ENCODE results near the gene NME3.

The NME3 gene

GRCh38 chr16:1768061-1768766 is 3.1 kb downstream of the NME3 start:
- no peak for DNase-seq

- no peak for DNase-seq
These were observed 4.0 kb downstream of the NME3 start for GRCh38 chr16:1767116-1767994.

GRCh38 chr16:1766701-1767100 is 4.6 kb downstream of the NME3 start:
- no peak for DNase-seq

- no peak for DNase-seq
These were observed 5.1 kb downstream of the NME3 start for GRCh38 chr16:1766231-1766630.

- no peak for DNase-seq
These were observed 5.5 kb downstream of the NME3 start for GRCh38 chr16:1765826-1766225.

GRCh38 chr16:1764971-1765370 is 6.4 kb downstream of the NME3 start:
- DNase-seq = no peak

- peak; percentile 13 for DNase-seq
These were observed 7.5 kb downstream of the NME3 start for GRCh38 chr16:1763521-1764511.

- no peak for DNase-seq
These were observed 8.3 kb downstream of the NME3 start for GRCh38 chr16:1762879-1763520.

- no peak for DNase-seq
These were observed 9.0 kb downstream of the NME3 start for GRCh38 chr16:1762196-1762878.

- DNase-seq = no peak
These were observed 9.6 kb downstream of the NME3 start for GRCh38 chr16:1761751-1762150.

- no peak for DNase-seq
These were observed 10.4 kb downstream of the NME3 start for GRCh38 chr16:1760911-1761310.

- no peak for DNase-seq
These were observed 11.8 kb downstream of the NME3 start for GRCh38 chr16:1759511-1759910.

- DNase-seq = no peak
These were observed 12.4 kb downstream of the NME3 start for GRCh38 chr16:1758923-1759322.

- no peak for DNase-seq
These were observed 13.5 kb downstream of the NME3 start for GRCh38 chr16:1757714-1758461.

GRCh38 chr16:1754204-1754603 is 17.1 kb downstream of the NME3 start:
- no peak for DNase-seq

- no peak for DNase-seq
These were observed 18.5 kb downstream of the NME3 start for GRCh38 chr16:1752853-1753252.

GRCh38 chr16:1751946-1752345 is 19.4 kb downstream of the NME3 start:
- no peak for DNase-seq

GRCh38 chr16:1749152-1750117 is 21.9 kb downstream of the NME3 start:
- DNase-seq = no peak

- DNase-seq = no peak
These were observed 23.4 kb downstream of the NME3 start for GRCh38 chr16:1747934-1748333.

GRCh38 chr16:1746693-1747195 is 24.6 kb downstream of the NME3 start:
- DNase-seq = no peak

Data from NCI-H1694 treated with DMSO at 0.1 percent for 48 hours (cell line).